NCI-H2227 (cell line): ENCODE data around the gene TVP23A.
"Not testable (repeated sequence)": the region's sequence is repeated elsewhere in the genome, so short reads cannot be mapped to it uniquely, and the experiment has no call there.

Source experiments
- DNase-seq: peaks from one replicate; lab custom pipeline; 2025; ENCODE audit not compliant: unreplicated experiment; lab: John Stamatoyannopoulos, UW

TVP23A gene

DNA sequence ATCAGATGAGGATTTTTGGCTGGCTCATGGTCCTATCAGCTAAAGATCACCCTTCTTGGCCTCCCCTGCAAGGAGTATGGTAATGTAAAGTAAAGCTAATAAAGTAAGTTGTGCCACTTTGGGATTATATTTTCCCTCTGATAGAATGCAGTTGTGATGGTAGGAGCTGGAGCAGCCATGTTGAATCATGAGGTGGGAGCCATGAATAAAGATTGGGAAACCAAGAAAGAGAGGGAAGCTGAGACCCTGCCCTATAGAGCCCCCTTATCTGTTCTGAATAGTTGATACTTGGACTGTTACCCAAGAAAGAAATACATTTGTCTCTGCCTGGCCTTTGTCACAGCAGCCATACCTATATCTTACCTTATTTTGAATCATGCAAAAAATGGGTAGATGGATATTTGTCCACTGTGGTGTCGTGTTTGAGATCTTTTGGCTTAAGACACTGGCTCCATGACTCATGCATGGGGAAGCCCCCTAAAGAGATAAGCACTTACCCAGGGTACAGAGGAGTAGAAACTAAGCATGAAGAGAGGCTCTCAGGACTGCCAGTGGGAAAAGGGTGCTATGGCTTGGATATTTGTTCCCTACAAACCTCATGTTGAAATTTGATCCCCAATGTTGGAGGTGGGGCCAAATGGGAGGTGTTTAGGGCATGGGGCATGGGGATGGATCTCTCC, 17.7 kb upstream of the TVP23A start:
- DNase-seq = no peak

DNA sequence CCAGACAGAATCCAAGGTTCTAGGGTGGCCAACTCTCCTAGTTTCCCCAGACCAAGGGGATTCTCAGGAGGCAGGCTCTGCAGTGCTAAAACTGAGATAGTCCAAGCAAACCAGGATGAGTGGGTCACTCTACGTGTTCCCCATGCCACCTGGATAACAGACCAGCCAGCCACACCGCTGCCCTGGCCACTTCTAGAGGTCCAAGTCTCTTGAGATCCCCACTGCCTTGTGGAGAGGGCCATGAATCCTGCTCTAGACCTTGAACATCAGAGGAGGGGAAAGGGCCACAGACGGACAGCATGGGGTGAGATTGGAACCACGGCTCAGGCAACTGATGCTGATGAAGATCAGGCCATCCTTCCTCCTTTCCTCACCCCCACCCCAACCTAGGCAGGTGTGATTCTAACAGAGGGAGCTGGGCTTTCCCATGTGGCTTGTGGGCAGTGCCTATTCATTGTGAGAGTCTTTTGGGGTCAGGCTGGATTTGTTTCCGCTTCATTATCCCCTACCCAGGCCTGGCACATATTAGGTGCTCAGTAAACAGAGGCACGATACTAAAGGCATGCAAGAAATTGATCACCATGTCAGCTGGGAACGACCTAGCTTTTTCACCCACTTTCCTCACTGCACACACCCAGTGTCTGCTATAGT, 16.8 kb upstream of the TVP23A start:
- DNase-seq = no peak

GRCh38 chr16:10834766-10835165, 16.2 kb upstream of the TVP23A start:
- no peak for DNase-seq

- no peak for DNase-seq
Observed at GRCh38 chr16:10834130-10834529, 15.5 kb upstream of the TVP23A start.

- no peak for DNase-seq
Observed at GRCh38 chr16:10833271-10833670, 14.7 kb upstream of the TVP23A start.

- DNase-seq = no peak
Observed at GRCh38 chr16:10831894-10832886, 13.6 kb upstream of the TVP23A start.

DNA sequence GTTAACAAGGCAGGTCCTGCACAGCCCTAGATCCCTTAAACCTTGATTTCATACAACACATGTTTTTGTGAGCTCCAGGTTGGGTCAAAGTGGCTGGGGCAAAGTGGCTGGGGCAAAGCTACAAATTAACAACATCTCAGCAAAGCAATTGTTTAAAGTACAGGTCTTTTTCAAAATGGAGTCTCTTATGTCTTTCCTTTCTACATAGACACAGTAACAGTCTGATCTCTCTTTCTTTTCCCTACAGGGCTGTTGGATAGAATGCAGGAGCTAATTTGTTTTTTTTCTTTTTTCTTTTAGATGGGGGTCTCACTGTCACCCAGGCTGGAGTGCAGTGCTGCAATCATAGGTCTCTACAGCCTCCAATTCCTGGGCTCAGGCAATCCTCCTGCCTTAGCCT, 11.6 kb upstream of the TVP23A start:
- not testable (repeated sequence) for DNase-seq

DNA sequence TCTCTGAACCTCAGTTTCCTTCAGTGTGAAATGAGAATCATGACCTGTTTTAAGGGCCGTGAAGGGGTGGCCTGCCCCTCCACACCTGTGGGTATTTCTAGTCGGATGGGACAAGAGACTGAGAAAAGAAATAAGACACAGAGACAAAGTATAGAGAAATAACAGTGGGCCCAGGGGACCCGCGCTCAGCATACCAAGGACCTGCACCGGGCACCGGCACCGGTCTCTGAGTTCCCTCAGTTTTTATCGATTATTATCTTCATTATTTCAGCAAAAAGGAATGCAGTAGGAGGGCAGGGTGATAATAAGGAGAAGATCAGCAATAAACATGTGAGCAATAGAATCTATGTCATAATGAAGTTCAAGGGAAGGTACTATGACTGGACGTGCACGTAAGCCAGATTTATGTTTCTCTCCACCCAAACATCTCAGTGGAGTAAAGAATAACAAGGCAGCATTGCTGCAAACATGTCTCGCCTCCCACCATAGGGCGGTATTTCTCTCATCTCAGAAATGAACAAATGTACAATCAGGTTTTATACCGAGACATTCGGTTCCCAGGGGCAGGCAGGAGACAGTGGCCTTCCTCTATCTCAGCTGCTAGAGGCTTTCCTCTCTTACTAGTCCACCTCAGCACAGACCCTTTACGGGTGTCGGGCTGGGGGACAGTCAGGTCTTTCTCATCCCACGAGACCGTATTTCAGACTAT, 10.9 kb upstream of the TVP23A start:
- DNase-seq = not testable (repeated sequence)

DNA sequence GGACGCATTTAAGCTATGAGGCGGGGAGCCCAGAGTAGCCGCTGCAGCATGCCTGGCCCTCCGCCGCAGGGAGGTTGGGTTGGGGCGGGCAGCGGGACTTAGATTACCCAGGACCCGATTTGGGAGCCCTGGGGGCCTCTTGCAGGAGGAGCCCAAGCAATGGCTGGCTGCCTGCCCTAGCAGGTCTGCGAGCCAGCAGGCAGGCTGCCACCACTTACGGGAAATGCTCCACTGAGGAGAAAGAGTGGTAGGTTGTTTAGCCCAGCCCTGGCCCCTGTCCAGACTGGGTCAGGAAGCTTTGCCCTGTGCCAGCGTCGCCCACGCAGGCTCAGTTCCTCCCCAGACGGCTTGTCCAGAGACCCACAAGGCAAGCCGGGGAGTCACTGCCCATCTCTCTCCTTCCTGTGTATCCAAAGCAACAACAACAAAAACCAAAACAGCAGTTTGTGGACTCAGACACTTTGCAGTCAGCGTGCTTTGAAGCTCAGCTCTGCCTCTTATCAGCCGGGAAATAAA, 10.3 kb upstream of the TVP23A start:
- DNase-seq = no peak

- DNase-seq = no peak
Observed at GRCh38 chr16:10827691-10828341, 9.2 kb upstream of the TVP23A start.

- DNase-seq = no peak
Observed at GRCh38 chr16:10824111-10824893, 5.7 kb upstream of the TVP23A start.

DNA sequence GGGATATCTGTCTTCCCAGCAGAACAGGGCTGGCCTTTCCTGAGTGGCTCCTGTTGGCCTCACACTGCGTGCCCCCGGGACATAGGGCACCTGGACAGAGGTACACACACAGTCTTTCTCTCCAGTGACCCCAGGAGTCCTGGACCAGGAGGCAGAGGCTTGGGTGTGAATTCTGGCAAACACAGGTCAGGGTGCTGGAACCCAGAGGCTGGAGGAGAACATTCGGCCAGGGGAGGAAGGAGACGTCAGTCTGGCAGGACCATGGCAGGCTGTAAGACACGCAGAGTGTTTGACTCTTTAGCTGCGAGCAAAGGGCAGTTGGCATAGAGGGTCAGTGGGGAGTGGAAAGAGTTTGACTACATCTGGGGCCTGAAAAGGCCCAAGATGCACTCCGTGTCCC, 4.1 kb upstream of the TVP23A start:
- DNase-seq = no peak

DNA sequence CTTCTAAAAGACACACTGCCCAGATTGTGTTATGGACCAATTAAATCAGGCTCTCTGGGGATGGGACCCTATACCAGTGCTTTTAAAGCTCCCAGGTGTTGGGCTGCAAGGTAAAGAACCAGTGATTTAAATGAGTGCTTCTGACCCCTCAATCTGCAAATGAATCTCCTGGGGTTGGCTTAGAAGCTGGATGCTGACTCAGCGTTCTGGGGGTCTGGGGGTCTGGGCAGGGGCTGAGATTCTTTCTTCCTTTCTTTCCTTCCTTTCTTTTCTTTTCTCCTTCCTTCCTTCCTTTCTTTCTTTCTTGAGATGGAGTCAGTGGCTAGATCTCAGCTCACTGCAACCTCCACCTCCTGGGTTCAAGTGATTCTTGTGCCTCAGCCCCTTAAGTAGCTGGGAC, 2.0 kb upstream of the TVP23A start:
- no peak for DNase-seq

DNA sequence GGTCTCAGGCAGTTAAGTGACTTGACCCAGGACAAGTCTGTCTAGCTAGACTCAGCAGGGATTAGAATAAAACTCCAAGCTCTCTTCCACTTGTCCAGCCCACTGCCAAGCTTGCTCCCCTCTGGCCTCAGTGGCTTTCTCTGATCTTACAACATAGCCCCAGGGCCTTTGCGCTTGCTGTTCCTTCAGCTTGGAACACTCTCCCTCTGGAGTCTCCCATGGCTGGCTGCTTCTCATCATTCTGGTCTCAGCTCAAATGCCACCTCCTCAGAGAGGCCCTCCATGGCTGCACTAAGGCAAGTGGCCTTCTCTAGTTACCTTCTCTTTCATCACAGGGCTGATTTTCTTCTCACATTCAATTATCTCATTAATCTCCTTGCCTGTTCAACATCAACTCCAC, 1.1 kb downstream of the TVP23A start:
- no peak for DNase-seq

DNA sequence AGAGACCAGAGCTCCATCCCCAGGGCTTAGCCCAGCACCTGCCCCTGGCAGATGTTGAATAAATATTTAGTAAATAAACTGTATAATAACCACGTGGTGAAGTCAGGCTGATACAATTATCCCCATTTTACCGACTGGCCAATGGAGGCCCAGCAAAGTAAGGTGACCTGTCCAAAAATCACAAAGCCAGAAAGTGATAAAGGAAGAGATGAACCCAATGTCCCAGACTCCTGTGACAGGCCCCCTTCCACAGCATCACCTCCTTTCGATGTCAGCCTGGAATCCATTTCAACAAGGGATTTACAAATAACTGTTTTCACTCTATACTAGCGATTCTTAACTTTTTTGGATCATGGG, 5.5 kb downstream of the TVP23A start:
- no peak for DNase-seq

- DNase-seq = no peak
Observed at GRCh38 chr16:10812312-10813098, 6.1 kb downstream of the TVP23A start.

- DNase-seq = no peak
Observed at GRCh38 chr16:10809706-10810105, 8.9 kb downstream of the TVP23A start.

GRCh38 chr16:10808850-10809249, 9.7 kb downstream of the TVP23A start:
- no peak for DNase-seq

DNA sequence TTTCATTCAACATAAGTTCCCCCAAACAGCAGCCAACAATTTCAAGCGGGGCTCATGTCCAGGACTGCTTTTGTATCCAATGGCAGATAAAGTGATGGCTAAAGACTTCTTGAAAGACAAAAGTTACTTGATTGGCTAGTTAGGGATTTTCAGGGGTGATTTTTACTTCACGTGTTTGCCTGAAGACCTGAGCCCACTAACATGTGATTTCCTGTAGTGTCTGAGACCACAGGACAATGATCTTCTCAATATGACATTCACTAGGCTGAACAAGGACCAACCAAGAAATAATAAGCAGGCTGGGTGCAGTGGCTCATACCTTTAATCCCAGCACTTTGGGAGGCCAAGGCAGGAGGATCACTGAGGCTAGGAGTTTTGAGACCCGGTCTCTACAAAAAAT, 10.4 kb downstream of the TVP23A start:
- no peak for DNase-seq
